HCT116 (cell line): ENCODE measurements around the gene STAT4.

ENCODE experiments used
- CEBPB ChIP-seq: IDR thresholded peaks from 2 replicates; pipeline ENCODE4 v1.6.1; 2012; ENCODE audit warnings: low read depth
- EZH2 ChIP-seq: fragments of 200-600 bp; sonication (generic); IDR thresholded peaks from 2 replicates; pipeline ENCODE4 v1.6.1; 2017; ENCODE audit warnings: antibody characterized with exemption, mixed run types
- EZH2phosphoT487 ChIP-seq: fragments of 200-600 bp; IDR thresholded peaks from 2 replicates; pipeline ENCODE4 v1.6.1; 2018; ENCODE audit warnings: antibody characterized with exemption, borderline replicate concordance
- FOSL1 ChIP-seq: IDR thresholded peaks from 2 replicates; pipeline ENCODE4 v1.6.1; 2012; ENCODE audit warnings: low read depth
- POLR2A ChIP-seq: IDR thresholded peaks from 2 replicates; pipeline ENCODE4 v1.7.0; 2011; ENCODE audit warnings: borderline replicate concordance; ENCODE audit not compliant: insufficient read depth, insufficient read length; ENCODE audit errors: extremely low read depth
- POLR2AphosphoS5 ChIP-seq: IDR thresholded peaks from 2 replicates; pipeline ENCODE4 v1.6.1; 2011; ENCODE audit warnings: mild to moderate bottlenecking, low read depth, low read length, moderate library complexity
- SP1 ChIP-seq: IDR thresholded peaks from 2 replicates; pipeline ENCODE4 v1.6.1; 2012; ENCODE audit warnings: low read depth
- SRF ChIP-seq: IDR thresholded peaks from 2 replicates; pipeline ENCODE4 v1.6.1; 2012; ENCODE audit warnings: low read depth
- YY1 ChIP-seq: IDR thresholded peaks from 2 replicates; pipeline ENCODE4 v1.6.1; 2011; ENCODE audit warnings: low read length, low read depth, moderate library complexity, mild to moderate bottlenecking; ENCODE audit not compliant: insufficient replicate concordance; ENCODE audit errors: extremely low read depth
- TF ChIP-seq, protein P1 (sequence below): IDR thresholded peaks from 2 replicates; pipeline ENCODE4 v1.6.1; 2012
- TF ChIP-seq, protein P2 (sequence below), 3 experiments: fragments of 200-600 bp in 1 of 3; sonication (generic) in 1 of 3; IDR thresholded peaks in 2 of 3; conservative IDR thresholded peaks in 1 of 3; 2 replicates each; pipeline ENCODE4 v1.5.1; 2012 to 2017; ENCODE audit warnings: low read depth in 2 of 3, low read length in 2 of 3, antibody characterized with exemption in 1 of 3, borderline replicate concordance in 1 of 3, control low read depth in 1 of 3, mild to moderate bottlenecking in 1 of 3, mixed read lengths in 1 of 3, mixed run types in 1 of 3, moderate library complexity in 1 of 3; ENCODE audit not compliant: insufficient read depth in 1 of 3
- TF ChIP-seq, protein P3 (sequence below): IDR thresholded peaks from 2 replicates; pipeline ENCODE4 v1.6.1; 2011; ENCODE audit warnings: mild to moderate bottlenecking, low read length, moderate library complexity; ENCODE audit not compliant: insufficient replicate concordance; ENCODE audit errors: extremely low read depth

DNA sequence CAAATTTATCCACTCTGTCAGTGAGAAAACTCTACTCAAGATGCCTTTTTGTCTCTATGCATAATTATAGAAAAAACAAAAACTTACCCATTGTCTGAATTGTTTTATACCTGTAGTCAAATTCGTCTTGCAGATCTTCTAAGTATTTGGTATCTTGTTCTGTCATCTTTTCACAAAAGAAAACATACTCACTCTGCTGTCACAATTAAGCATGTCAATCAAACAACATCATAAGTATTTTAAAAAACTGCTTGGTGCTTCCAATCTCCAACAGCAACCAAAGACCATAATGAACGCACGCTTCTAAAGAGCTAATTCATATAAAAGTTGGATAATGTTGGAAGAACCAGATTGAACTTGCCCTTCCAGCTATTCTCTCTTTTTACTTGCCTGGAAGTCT, 81.2 kb downstream of the STAT4 start:
- TF ChIP-seq EZH2phosphoT487: no peak
- TF ChIP-seq, protein P1, sequence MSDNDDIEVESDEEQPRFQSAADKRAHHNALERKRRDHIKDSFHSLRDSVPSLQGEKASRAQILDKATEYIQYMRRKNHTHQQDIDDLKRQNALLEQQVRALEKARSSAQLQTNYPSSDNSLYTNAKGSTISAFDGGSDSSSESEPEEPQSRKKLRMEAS: no peak
- no peak for TF ChIP-seq YY1
- no peak for TF ChIP-seq SRF
- TF ChIP-seq POLR2AphosphoS5: no peak
- no peak for TF ChIP-seq FOSL1
- TF ChIP-seq, protein P2, sequence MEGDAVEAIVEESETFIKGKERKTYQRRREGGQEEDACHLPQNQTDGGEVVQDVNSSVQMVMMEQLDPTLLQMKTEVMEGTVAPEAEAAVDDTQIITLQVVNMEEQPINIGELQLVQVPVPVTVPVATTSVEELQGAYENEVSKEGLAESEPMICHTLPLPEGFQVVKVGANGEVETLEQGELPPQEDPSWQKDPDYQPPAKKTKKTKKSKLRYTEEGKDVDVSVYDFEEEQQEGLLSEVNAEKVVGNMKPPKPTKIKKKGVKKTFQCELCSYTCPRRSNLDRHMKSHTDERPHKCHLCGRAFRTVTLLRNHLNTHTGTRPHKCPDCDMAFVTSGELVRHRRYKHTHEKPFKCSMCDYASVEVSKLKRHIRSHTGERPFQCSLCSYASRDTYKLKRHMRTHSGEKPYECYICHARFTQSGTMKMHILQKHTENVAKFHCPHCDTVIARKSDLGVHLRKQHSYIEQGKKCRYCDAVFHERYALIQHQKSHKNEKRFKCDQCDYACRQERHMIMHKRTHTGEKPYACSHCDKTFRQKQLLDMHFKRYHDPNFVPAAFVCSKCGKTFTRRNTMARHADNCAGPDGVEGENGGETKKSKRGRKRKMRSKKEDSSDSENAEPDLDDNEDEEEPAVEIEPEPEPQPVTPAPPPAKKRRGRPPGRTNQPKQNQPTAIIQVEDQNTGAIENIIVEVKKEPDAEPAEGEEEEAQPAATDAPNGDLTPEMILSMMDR (IDR thresholded peaks at IDR 0.05 in 2 of 3, conservative IDR thresholded peaks at IDR 0.05 in 1 of 3; ENCODE audit: borderline replicate concordance in 1 of 3, insufficient read depth in 1 of 3, low read depth in 2 of 3, low read length in 2 of 3): no peak
- TF ChIP-seq, protein P3, sequence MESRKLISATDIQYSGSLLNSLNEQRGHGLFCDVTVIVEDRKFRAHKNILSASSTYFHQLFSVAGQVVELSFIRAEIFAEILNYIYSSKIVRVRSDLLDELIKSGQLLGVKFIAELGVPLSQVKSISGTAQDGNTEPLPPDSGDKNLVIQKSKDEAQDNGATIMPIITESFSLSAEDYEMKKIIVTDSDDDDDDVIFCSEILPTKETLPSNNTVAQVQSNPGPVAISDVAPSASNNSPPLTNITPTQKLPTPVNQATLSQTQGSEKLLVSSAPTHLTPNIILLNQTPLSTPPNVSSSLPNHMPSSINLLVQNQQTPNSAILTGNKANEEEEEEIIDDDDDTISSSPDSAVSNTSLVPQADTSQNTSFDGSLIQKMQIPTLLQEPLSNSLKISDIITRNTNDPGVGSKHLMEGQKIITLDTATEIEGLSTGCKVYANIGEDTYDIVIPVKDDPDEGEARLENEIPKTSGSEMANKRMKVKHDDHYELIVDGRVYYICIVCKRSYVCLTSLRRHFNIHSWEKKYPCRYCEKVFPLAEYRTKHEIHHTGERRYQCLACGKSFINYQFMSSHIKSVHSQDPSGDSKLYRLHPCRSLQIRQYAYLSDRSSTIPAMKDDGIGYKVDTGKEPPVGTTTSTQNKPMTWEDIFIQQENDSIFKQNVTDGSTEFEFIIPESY: no peak
- no peak for TF ChIP-seq POLR2A
- no peak for TF ChIP-seq EZH2
- TF ChIP-seq SP1: no peak
- no peak for TF ChIP-seq CEBPB
